ENCODE measurements around the gene NUTM2A.
"Not testable (repeated sequence)": the region's sequence is repeated elsewhere in the genome, so short reads cannot be mapped to it uniquely, and the experiment has no call there.

DNA sequence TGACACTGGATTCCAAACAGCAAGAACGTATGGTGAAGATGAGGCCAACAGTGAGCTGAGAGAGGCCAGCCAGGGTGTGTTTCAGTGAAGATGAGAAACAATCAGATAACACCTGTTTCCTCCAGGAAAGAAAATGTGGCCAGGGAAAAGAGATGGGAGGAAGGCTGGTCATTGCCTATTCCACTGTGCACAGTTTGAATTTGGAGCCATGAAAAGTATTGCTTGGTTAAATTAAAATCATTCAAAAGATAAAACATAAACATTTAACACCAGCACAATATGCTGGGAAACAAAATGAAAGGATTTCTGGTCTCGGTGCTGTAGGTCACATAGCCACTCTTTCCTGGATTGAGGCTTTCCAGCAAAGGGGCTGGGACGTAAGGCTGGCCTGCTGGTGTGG lies at the start of gene NUTM2A:
- not testable (repeated sequence) for TF ChIP-seq GATA2, GATA3 (IDR thresholded peaks at IDR 0.05; ENCODE audit: low read depth, low read length)

All from SH-SY5Y (cell line).